Fibroblast of skin of scalp (primary cell): ENCODE results near the gene BCL2L2.

ENCODE experiments used
- DNase-seq: peaks from one replicate; pipeline ENCODE4 v3.0.0-alpha.2; 2013

BCL2L2 gene

DNA sequence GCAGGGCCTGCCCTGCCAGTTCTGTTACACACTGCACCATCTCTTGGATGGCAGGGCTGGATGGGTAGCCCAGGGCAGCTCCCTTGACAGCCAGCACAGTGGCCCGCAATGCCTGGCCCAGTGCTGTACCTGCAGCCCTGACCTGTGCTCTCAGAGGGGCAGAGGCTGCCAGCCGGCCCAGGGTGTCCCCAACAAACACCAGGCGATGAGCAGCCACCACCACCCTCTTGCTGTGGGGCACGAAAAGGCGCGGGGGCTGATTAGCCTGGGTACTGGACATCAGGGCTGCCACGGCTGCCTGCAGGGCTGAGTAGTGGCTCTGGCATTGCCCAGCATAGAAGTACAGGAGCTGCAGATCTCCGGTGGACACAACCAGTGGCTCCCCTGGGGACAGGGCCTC, 50.6 kb downstream of the BCL2L2 start:
- no peak for DNase-seq

DNA sequence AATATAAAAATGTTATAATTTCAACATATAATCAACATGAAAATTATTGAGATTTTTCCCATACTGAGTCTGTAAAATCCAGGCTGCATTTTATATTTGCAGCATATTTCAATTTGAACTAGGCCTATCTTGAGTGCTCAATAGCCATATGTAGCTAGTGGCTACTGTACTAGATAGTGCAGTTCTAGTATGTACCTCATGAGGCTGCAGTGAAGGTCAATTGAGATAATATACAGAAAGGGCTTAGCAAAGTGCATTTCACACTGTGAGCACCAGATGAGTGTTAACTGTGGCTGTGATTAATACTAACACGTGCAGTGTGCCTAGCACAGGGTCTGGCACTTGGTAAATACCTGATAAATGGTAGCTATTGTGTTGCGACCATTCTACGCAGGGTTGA, 51.4 kb downstream of the BCL2L2 start:
- DNase-seq: no peak

DNA sequence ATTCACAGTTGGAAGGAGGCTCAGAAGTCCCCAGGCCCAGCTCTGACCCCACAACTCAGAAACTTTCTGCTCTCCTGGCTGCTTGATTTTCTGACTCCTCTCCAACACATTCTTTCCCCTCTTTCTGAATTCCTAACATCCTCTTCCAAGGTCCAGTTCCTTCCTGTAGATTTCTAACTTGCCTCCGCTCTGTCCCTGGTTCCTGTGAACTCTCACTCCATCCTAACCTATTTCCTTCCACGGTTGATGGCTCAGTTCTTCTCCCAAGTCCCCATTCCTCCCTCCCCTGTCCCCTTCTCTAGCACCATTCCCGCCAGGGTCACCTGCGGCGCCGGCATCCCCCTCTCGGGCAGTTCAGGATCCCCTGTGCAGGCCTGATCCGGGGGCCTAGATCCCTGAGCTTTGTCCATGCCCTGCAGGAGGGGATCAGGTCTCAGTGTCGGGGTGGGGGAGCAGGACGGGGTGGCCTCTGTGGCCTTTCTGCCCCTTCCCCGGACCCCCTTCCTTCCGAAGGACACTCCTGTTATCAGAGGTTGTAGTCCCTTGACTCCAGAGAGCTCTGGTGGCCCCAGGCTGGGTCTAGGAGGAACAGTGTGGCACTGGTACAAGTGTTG, 52.0 kb downstream of the BCL2L2 start:
- no peak for DNase-seq

DNA sequence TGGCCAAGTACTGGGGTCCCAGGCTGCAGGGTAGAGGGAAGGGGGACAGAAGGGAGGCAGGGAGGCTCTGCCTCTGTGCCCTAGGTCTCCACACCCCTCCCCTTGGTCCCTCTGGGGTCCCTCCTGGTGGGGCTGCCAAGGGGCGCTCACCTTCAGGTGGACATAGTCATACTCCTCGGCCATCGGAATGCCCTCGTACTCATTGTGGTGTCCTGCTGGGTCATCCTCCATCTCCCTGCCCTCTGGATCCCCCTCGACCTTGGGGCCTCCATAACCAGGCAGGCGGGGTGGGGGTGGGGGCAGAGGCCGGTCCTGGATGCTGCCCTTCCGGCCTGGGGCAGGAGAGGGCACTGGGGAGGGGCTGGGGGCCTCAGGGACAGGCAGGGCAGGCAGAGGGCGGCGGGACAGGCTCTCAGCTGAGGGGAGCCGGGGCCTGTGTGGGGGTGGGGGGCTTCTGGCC, 52.6 kb downstream of the BCL2L2 start:
- DNase-seq: no peak

DNA sequence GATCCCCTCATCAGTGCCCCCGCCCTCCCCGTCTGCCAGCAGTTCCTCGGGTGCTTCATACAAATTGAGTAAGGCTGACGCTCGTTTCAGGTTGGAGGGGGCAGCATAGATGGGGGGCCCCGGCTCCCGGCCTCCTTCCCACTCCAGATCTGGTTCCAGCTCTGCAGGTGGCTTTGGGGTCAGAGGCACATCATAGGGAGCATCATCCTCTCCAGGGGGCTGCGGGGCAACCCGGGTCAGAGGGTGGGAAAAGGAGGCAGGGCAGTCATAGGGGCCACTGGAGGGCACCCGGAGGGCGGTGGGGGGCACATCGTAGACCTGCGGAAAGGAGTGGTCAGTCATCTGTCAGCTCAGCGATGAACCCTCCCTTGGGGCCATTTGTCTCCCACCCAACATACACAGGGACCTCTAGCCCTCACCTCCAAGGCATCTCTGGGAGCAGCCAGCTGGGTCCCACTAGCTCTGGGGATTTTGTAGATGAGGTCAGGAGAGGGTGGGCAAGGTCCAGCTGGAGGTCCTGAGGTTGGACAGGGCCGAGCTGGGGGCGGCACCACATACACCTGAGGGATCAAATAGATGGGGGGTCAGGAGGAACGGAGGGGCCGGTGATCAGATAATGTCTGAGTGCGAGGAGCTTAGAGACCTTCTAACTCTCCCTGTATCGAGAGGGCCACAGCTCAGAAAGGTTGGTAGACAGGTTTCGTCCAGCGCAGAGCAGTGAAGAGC, 53.3 kb downstream of the BCL2L2 start:
- DNase-seq: no peak

DNA sequence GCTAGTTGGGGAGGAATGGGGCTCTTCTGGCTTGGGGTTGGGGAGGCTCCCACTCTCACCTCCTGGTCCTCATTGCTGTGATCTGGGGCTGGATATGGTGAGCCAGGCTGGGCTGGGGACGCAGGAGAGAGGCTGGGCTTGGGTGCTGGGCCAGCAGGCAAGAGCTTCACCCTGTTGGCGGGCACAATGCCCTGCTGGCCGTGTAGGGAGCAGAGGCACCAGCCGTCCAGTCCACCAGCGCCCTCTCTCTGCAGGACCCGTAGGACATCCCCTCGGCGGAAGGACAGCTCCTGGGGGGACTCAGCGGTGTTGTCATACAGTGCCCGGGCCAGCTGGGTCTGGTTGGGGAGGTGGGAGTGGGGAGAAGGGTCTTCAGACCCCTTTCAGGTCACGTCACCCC, 53.9 kb downstream of the BCL2L2 start:
- DNase-seq: no peak

DNA sequence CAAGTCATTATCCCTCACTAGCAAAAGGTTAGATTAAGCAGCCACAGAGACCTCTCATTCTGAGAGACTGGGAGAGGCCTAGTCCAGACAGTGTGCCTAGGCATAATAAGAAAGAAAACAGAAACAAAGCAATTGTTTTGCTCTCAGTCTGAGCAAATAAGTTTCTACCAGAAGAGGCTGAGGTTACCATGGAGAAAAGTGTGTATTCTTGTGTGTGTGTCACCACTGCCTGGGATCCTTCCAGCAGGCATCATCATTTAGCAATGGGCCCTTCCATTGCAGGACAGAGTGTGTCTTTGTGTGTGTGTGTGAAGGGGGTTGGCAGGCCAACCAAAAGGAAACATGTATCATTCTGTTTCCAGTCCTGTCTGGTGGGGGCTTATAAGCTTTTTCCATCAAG, 54.7 kb downstream of the BCL2L2 start:
- DNase-seq: peak; percentile 36
